Skin of body (tissue), 3 donors: ENCODE results near the gene IQSEC2. TPM values are rescaled to one million over a fixed set of nuclear protein-coding genes. Genes with fewer than 3 reads are reported as not detected.

ENCODE experiments used
- DNase-seq: peaks from one replicate; lab custom pipeline; 2025; lab: John Stamatoyannopoulos, UW
- small RNA-seq: library from RNA; depleted of rRNA; stranded (forward); fragments of <200 nt; gene quantifications from one replicate; pipeline ENCODE3, GENCODE V24; 2014; ENCODE audit warnings: low replicate concordance
- total RNA-seq: library from RNA; depleted of rRNA; stranded (reverse); fragments of >200 nt; gene quantifications from one replicate; pipeline ENCODE4 v1.2.3, GENCODE V29; 2014

The IQSEC2 gene
- total RNA-seq, 1 donor from 2014 or later: 6.6 TPM

GRCh38 chrX:53244610-53245009 is 36.8 kb downstream of the IQSEC2 start:
- no peak for DNase-seq

DNA sequence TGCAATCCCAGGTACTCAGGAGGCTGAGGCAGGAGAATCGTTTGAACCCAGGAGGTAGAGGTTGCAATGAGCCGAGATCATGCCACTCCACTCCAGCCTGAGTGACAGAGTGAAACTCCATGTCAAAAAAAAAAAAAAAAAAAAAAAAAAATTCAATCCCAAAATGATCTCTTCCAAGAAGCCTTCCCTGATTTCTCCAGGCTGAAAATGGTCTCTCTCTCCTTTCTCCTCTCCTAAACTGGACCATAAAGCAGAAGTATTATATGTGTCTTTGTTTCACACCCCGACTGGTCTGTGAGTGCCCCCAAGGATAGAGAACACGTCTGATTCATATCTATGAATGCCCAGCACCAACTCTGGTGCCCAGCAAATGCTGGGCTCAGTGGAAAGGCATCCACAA is 39.1 kb downstream of the IQSEC2 start:
- DNase-seq: no peak

- no peak for DNase-seq
These were observed 39.8 kb downstream of the IQSEC2 start for GRCh38 chrX:53241558-53241957.

GRCh38 chrX:53239474-53239873 is 41.9 kb downstream of the IQSEC2 start:
- no peak for DNase-seq

GRCh38 chrX:53237056-53237455 is 44.3 kb downstream of the IQSEC2 start:
- DNase-seq: no peak

DNA sequence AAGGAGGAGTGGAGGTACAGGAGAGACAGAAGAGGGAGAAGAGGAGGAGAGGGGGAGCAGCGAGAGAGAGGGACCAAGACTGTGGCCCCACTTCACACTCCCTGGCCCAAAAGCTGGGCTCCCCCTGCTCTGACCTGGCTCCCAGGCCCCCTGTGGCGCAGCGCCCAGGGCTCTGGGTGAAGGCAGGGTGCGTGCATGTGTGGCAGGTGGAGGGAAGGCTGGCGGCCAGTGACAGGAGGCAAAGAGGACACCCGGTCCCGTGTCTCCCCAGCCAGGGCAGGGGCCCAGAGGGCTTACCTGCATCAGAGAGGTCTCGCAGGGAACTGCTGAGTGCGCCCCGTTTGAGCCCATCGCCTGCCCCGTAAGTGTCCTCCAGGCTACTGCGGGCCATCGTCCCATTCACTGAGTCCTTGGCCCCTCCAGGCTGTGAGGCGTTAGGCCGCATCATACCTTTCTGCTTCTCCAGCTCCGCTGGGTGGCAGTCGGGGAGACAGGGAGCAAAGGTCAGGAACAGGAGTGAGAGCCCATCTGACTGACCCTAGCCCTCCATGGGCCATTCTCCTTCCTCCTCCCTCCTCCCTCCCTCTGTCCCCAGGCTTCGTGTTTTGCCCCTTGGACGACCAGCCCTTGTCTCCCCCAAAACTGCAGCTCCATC is 45.2 kb downstream of the IQSEC2 start:
- no peak for DNase-seq

- no peak for DNase-seq
These were observed 45.8 kb downstream of the IQSEC2 start for GRCh38 chrX:53235566-53235965.

GRCh38 chrX:53234484-53234883 is 46.9 kb downstream of the IQSEC2 start:
- DNase-seq: no peak

- no peak for DNase-seq
These were observed 47.8 kb downstream of the IQSEC2 start for GRCh38 chrX:53233536-53233935.

- DNase-seq: no peak
These were observed 51.3 kb downstream of the IQSEC2 start for GRCh38 chrX:53230116-53230515.

DNA sequence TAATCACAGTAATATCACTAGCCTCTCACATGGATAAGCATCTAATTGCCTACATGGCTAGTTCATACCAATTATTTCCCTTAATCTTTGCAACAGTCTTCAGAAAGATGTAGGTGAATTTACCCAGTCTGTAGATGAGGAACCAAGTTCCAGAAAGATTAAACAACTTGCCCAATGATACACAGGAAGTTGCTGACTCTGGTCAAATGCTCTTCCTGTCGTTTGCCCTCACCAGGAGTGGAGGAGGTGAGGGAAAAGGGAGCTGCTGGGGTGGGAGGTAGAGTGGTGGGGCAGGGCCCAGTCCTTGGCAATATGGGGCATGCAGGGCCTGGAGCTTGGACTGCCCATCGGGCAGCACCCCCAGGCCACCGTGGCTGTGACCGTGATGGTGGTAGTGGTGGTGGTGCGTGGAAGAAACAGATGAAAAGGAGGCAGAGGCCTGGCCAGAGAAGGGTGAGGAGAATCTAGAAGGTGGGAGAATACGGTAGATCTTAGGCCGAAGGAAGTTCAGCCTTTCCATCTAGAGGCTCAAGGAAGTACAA is 54.1 kb downstream of the IQSEC2 start:
- no peak for DNase-seq

DNA sequence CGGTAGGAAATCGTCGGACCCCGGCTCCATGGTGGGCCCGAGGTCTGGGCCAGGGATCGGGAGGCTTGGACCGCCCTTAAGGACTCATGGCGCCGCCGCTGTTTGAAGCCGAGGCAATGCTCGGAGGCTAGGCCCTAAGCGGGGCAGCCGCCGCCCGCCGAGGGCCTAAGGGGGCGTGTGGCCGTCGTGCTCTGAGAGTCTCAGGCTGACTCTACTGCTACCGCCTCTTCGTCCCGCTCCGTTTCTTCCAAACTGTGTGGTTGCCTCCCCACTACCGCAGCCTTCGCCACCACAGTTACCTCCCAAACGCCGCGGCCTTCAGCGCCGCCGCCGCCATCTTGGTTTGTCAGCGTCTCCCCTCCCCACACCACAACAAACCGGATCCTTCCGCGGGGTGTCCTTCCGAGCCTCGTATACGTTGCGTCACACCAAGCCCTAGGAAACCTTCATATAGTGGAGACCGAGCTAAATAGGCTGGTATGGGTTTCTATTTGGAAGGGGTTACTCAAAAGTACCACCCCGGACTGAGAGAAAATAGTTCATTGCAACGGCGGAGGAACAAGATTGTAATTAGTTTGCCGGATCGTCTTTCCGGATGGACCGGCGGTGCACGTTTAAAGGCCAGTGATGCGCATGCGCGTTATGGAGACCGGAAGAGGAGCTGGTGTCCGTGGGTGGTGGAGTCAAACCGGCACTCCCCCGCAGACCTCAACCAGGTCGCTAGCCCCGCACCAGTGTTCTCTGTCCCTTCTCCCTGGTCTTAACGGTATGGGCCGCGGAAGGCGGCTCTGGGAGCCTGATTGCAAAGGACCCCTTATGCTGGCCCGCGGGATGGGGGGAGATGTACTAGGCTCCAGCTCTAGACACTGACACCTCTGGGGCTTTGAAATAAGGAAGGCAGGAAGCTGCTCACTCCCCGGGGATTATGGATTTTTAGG is 56.3 kb downstream of the IQSEC2 start, which contains the start of gene KDM5C:
Gene KDM5C, minus strand, starts transcription at position 348 of the 938 bp plus-strand sequence. Its CDS starts 318 bp downstream, at position 30.
- DNase-seq: peak; percentile 73

DNA sequence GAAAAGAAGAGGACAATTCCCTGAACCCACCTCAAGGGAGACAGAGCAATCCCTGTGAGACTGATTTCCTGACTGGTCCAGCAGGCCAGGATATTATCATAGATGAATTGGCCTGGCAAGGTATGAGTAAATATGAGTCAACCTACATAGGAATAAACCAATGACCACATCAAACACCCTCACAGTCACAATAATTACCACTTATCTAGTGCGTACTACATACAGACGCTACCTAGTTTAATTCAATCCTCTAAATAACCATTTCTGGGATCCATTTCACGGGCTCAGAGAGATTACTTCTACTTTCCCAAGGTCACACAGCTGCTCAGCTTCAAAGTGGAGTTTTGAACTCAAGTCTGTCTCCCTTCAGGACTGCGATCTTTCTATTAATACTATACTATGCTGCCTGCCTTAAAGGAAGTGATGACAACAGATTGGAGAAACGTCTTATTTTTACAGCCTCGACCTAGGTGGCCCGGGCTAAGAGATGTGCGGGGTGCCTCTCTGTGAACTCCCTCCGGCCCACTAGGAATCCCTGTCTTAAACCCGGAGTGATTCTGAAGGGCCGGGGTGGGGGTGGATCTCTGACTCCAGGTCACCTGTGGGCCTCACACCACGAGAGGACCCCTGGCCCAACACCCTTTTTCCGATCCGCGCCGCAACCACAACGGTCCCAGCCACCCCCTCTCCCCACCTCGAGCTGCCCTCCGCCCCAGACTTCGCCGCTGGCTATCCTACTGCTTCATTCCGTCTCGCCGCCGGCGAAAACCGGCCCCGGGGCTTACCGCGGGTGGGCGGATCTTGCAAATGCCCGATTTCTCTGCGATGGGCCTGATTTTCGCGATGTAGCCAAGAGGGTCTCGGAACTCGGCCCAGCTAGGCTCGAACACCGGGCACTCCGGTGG is 57.2 kb downstream of the IQSEC2 start:
- DNase-seq: no peak

DNA sequence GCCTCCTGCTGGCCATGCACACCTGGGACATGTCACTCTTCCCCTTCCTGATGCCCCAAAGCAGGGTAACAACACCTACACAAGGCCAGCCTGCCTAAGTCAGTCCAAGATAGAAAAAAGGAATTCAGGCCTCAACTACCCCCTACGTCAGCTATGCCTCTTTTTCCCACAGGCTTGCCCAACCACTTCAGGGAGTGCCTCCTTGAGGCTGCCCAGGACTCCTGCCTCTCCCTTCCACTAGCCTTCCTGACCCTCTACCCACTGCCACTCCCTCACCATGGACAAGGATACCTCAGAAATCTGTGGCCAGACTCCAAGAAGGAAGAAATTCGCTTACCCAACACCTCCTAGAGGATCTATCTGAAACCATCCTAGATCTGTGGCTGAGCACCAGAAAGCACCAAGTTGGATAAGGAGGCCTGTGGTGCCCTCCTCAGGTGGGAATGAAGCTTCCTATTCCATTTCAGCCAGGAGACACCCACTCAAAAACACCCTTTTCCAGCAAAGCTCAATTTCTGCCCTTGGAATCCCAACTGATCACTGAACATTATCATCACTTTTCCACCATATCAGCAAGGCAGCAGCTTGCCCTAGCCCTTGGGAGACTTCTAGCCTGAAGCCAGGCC is 58.2 kb downstream of the IQSEC2 start:
- no peak for DNase-seq

Small RNA genes within 50 kb of the gene (small RNA-seq; reads per million reads assigned to genes)
- gene RF00019: not detected

Other genes with a start within 250 kb of the IQSEC2 start
- gene GPR173, start 232.8 kb downstream of the IQSEC2 start, total RNA-seq: 4.8 TPM
- 16.9 TPM for gene TSPYL2, start 199.2 kb downstream of the IQSEC2 start, total RNA-seq
- gene KANTR, start 187.4 kb downstream of the IQSEC2 start, total RNA-seq: 15.1 TPM
- 105 TPM for gene KDM5C, start 56.4 kb downstream of the IQSEC2 start, total RNA-seq
- 22.3 TPM for gene SMC1A, start 141.1 kb upstream of the IQSEC2 start, total RNA-seq
- 0.49 TPM for gene RIBC1, start 141.3 kb upstream of the IQSEC2 start, total RNA-seq
- 37.2 TPM for gene HSD17B10, start 152.8 kb upstream of the IQSEC2 start, total RNA-seq